ENCODE results near the gene SRRM3. TPM values are rescaled to one million over a fixed set of nuclear protein-coding genes. Genes with fewer than 3 reads are reported as not detected.
"Not testable (repeated sequence)": the region's sequence is repeated elsewhere in the genome, so short reads cannot be mapped to it uniquely, and the experiment has no call there.

Gene SRRM3
- total and polyA plus RNA-seq, 3 donors from 2014 or later: 7.8 to 8.4 (median 8.3) TPM

GRCh38 chr7:76310102-76310957 is 108.6 kb downstream of the SRRM3 start:
- intact Hi-C loops (cut with DNase I; ENCODE audit: low total_unique reads): no loop called here
- TF ChIP-seq CTCF (IDR thresholded peaks at IDR 0.05) (no peak), POLR2A (IDR thresholded peaks at IDR 0.05) (no peak)
- DNase-seq: peak; percentile 80

GRCh38 chr7:76311838-76312237 is 110.1 kb downstream of the SRRM3 start:
- intact Hi-C loops (cut with DNase I; ENCODE audit: low total_unique reads); DNase-seq; H3K4me1 ChIP-seq; H3K27ac ChIP-seq; H3K4me3 ChIP-seq; H3K9me3 ChIP-seq; H3K27me3 ChIP-seq; H3K36me3 ChIP-seq (ENCODE audit: low read depth, missing control alignments): not testable (repeated sequence)
- 94 to 95% methylated on average over 6 of the region's 6 CpGs for WGBS, 2 donors

More at GRCh38 chr7:76310102-76310957, 108.6 kb downstream of the SRRM3 start:
- 51% methylated on average over 17 to 21 of the region's 21 CpGs for WGBS, 2 donors
- Histone ChIP-seq H3K9me3 (no peaks in the 10 kb centered on the region), H3K27ac (peak overlapping the region; percentile 25 to 50), H3K4me3 (no peak overlapping the region), H3K4me1 (peaks cover 5% of the 10 kb centered on the region), H3K27me3 (no peaks in the 10 kb centered on the region), H3K36me3 (ENCODE audit: low read depth, missing control alignments) (no peaks in the 10 kb centered on the region)

GRCh38 chr7:76314042-76314721 is 112.5 kb downstream of the SRRM3 start:
- Histone ChIP-seq H3K27me3 (no peaks in the 10 kb centered on the region), H3K4me3 (no peak overlapping the region), H3K27ac (peak overlapping the region in 1 of 2 donors; percentile 36), H3K36me3 (ENCODE audit: low read depth, missing control alignments) (no peaks in the 10 kb centered on the region), H3K4me1 (peaks cover 10% of the 10 kb centered on the region), H3K9me3 (no peaks in the 10 kb centered on the region)
- intact Hi-C loops (cut with DNase I; ENCODE audit: low total_unique reads): no loop called here
- DNase-seq: peak; percentile 98
- peak; percentile 98 to 100 (median 99) for TF ChIP-seq CTCF (IDR thresholded peaks at IDR 0.05)
- TF ChIP-seq POLR2A (IDR thresholded peaks at IDR 0.05): no peak
- WGBS, 2 donors: 13 to 26% methylated on average over 8 to 15 of the region's 15 CpGs

GRCh38 chr7:76314740-76315139 is 113.0 kb downstream of the SRRM3 start:
- intact Hi-C loops (cut with DNase I; ENCODE audit: low total_unique reads); H3K36me3 ChIP-seq (ENCODE audit: low read depth, missing control alignments); H3K27me3 ChIP-seq; H3K4me3 ChIP-seq; H3K27ac ChIP-seq; DNase-seq; H3K9me3 ChIP-seq: not testable (repeated sequence)
- H3K4me1 ChIP-seq: peaks cover 14% of the 10 kb centered on the region
- WGBS, 2 donors: 68 to 70% methylated on average over 6 of the region's 6 CpGs

- no peak for DNase-seq
- TF ChIP-seq CTCF (IDR thresholded peaks at IDR 0.05) (no peak), POLR2A (IDR thresholded peaks at IDR 0.05) (no peak)
- 82 to 88% methylated on average over 5 of the region's 5 CpGs for WGBS, 2 donors
These were observed 113.7 kb downstream of the SRRM3 start for GRCh38 chr7:76315364-76315763.

More at GRCh38 chr7:76315364-76315763, 113.7 kb downstream of the SRRM3 start:
- H3K27ac ChIP-seq: no peak overlapping the region
- H3K4me1 ChIP-seq: peaks cover 14% of the 10 kb centered on the region
- H3K4me3 ChIP-seq: no peak overlapping the region
- H3K9me3 ChIP-seq: no peaks in the 10 kb centered on the region
- intact Hi-C loops (cut with DNase I; ENCODE audit: low total_unique reads): no loop called here
- H3K27me3 ChIP-seq: no peaks in the 10 kb centered on the region
- H3K36me3 ChIP-seq (ENCODE audit: low read depth, missing control alignments): no peaks in the 10 kb centered on the region
